GM18868 (cell line): Measurements from ENCODE around the gene RASSF5.
"Not testable (repeated sequence)": the region's sequence is repeated elsewhere in the genome, so short reads cannot be mapped to it uniquely, and the experiment has no call there.

Experiments
- ATAC-seq: cut with Tn5 transposase; IDR thresholded peaks from one replicate; pipeline ENCODE4 v1.9.1; 2021; ENCODE audit warnings: mild to moderate bottlenecking, moderate library complexity; ENCODE audit not compliant: unreplicated experiment

The RASSF5 gene

GRCh38 chr1:206476591-206476990, 30.7 kb upstream of the RASSF5 start:
- ATAC-seq = no peak

GRCh38 chr1:206477110-206477509, 30.2 kb upstream of the RASSF5 start:
- no peak for ATAC-seq

GRCh38 chr1:206477581-206478380, 29.6 kb upstream of the RASSF5 start:
- no peak for ATAC-seq

DNA sequence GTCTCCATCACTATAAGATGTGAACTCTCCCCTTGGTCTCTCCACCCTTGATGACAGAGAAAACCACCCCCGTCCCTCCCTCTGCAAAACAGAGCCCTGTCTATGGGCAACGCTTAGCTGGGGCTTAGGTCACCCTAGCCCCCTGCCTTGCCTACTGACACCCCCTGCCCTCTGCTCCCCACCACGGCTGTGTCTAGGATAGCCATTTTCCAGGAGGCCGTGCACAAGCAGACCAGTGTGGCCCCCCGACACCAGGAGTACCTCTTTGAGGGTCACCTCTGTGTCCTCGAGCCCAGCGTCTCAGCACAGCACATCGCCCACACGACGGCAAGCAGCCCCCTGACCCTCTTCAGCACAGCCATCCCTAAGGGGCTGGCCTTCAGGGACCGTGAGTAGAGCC, 28.6 kb upstream of the RASSF5 start:
- ATAC-seq = no peak

DNA sequence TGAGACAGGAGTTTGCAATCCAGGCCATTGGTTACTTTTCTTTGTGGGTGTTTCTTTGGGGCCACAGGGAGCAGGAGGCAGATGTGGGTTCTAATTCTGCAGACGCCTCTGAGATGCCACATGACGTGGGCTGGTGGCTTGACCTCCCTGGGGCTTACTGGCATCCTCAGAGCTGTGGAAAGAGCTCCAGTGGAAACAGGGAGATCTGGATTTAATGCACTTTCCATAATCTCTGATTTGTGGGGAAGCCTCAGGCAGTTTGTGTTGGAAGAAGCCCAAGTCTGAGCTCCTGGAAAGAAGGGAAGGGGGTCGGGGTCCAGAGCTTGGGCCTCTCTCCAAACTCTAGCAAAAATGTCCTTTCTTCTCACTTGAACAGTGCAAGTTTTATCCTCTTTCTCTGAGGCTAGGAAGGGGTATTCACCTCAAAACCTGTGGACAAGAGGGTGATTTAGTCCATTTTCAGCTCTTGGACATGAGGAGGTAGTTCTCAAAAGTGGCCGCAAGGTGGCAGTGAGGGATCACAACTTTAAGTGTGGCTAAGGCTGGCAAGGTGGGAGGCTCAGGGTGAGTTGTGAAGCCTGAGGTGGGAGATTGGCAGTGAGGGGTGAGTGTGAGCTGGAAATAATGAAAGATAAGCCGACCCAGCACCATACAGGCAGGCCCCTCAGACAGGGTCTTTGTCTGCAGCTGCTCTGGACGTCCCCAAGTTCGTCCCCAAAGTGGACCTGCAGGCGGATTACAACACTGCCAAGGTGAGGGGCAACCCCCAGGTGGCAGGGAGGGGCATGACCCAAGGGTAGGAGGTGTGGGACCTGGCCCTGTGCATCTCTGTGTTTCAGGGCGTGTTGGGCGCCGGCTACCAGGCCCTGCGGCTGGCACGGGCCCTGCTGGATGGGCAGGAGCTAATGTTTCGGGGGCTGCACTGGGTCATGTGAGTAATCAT, 27.9 kb upstream of the RASSF5 start:
- peak; percentile 51 for ATAC-seq

DNA sequence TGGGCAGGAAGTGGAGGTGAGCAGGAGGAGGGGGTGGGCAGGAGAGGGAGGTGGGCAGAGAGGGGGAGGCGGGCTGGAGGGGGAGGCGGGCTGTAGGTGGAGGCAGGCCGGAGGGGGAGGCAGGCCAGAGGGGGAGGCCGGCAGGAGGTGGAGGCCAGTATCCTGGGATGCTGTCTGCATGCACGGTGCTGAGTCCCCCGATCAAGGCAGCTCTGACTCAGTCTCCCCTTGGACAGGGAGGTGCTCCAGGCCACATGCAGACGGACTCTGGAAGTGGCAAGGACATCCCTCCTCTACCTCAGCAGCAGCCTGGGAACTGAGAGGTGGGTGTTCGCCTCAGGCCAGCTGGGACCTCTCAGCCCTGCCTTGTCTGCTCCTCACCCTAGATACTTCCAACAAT, 27.1 kb upstream of the RASSF5 start:
- no peak for ATAC-seq

DNA sequence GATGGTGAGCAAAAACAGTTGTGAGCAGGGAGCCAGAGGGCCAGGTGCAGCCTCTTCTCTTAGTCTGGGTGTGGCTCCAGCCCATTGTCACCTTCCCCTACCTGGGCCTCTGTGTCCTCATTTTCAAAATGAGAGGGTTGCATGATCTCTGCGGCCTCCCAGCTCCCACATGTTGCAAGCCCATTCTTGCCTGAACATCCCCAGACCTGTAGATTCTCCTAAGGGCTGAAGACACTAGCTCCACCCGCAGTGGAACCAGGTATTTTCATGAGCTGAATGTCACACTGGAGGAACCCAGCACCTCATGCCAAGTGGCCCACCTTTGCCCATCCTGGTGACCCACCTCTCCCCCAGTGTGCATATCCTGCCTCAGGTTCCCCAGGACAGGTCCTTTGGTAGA, 24.7 kb upstream of the RASSF5 start:
- ATAC-seq = no peak

DNA sequence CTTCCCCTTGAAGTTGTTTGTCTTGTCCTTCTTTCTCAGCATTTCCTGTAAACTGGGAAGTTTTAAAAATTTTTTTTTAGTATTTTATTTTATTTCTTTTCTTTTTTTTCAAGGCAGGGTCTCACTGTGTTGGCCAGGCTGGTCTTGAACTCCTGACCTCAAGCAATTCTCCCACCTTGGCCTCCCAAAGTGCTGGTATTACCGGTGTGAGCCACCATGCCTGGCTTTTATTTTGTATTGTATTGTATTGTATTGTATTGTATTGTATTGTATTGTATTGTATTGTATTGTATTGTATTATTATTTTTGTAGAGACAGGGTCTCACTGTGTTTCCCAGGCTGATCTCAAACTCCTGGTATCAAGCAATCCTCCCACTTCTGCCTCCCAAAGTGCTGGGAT, 23.5 kb upstream of the RASSF5 start:
- not testable (repeated sequence) for ATAC-seq

GRCh38 chr1:206484901-206485300, 22.4 kb upstream of the RASSF5 start:
- ATAC-seq = no peak

DNA sequence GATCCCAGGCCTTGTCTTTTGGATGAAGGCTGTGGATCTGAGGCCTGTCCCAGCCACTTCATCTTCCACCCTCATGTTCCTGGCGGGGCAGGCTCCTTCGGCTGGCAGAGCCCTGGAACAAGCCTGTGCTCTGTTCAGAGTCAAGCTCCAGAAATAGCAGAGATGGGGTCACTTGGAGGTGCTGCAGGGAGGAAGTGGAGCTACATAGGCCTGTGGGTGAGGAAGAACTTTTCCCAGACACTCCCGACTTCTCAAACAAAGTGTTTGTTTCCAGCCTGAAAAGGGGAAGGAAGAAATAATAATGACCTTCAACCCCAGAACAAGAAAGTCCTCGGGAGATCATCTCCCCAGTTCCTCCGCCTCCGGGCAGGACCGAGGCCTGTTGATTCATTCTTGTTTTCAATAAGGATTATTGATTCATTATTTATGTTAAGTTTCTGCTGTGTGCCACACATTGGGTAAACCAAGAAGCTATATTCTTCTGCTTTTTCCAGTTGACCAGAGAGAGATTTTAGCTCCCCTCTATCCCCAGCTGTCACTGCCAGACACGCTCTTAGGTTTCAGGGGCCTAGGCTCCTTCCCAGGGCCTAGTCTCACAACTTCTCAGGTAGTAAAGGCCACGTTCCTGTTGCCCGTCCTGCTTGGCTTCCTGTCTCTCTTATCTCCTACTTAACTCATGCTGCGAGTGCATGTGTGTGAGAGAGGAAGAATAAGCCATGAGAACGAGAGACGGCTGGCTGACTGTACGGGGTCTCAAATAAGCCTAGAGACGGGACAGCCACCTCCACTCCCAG, 20.1 kb upstream of the RASSF5 start:
- ATAC-seq = no peak

GRCh38 chr1:206487970-206488369, 19.4 kb upstream of the RASSF5 start:
- no peak for ATAC-seq

DNA sequence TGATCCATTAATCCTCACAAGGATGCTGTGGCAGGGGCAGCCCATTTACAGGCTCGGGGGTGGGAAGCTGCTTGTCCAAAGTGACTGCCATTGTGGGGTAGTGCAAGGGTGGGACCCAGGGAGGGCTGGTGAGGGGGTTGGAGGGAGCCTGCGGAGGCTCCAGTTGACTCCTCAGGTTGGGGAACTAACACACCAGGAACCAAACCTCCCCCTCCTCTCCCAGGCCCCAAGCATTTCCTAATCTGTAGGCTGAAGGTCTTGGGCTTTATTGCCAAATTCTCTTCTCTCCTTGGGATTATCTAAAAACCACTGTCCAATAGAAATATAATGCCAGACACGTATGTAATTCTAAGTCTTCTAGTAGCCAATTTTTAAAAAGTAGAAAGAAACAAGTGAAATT, 18.9 kb upstream of the RASSF5 start:
- no peak for ATAC-seq

DNA sequence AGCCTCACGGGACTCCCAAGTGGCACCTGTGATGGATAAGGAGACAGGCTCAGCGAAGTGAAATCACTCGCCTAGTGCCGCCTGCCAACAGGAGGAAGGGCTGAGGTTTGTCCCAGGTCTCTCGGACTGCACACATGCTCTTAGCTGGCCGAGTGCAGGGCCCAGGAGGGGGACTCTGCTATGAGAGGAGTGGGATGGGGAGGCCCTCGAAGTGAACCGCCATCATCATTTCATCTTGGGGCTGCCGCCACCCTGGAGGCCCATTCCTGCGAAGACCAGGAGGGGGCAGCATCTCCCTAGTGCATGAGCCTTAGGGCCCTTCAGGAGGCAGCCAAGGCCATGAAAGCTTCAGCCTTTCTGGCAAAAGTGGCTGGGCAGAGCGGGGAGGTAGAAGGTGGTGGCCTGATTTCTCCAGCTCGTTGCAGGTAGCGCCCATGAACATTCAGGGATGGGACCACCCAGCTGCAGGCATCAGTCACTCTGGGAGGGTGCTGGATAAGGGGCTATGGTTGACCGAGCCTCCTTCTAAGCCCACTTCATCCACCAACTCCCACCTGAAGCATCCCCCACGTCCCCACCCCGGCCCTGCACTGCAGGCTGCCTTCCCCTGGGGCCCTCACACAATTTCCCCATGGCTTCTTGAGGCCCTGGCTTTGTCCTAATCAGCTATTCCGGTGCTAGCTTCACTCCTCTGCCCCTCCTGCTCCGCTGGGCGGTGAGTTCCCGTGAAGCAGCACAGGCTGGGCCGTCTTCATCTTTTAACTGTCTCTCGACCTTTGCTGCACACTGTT, 17.2 kb upstream of the RASSF5 start:
- no peak for ATAC-seq

DNA sequence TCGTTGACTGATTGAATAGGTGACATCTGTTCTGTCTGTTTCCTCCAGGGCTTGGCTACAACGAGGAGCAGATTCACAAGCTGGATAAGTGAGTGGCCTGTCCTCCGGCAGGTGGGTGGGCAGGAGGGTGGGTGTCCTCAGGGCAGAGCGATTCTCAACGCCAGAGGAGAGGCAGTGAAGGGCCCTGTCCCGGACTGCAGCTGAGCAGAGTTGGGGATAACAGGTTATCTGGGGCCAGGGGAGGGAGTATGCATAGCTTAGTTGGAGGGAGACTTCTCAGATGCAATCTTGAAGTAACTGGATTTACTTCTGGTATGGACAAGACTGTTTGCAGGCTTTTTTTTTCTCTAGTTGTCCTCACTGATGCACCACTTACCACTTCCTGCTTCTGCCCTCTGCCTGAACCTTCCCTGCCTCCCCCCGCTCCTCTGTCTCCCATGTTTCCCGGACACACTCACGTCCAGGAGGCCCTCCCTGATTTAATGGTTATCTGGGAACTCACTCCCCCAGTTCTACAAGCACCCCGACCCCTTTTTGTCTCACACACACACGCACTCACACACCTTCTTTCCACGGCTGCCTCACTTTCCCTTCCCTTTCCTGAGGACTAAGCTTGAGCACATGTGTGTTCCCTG, 16.4 kb upstream of the RASSF5 start:
- no peak for ATAC-seq

DNA sequence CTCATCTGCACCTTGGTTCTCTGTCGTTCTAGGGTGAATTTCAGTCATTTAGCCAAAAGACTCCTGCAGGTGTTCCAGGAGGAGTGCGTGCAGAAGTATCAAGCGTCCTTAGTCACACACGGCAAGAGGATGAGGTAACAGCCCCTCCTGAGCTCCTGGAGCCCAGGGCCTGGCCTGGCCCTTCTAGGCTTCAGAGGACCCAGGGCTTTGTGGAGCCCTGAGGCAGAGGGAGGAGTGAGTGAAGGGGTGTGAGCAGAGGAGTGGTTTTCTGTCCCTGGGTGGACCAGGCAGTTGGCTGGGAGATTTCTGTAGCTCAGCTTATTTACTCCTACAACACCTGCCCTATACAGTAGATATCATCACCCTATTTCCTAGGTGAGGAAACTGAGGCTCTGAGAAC, 15.7 kb upstream of the RASSF5 start:
- ATAC-seq = no peak

- no peak for ATAC-seq
These were observed 14.7 kb upstream of the RASSF5 start for GRCh38 chr1:206492589-206492988.

DNA sequence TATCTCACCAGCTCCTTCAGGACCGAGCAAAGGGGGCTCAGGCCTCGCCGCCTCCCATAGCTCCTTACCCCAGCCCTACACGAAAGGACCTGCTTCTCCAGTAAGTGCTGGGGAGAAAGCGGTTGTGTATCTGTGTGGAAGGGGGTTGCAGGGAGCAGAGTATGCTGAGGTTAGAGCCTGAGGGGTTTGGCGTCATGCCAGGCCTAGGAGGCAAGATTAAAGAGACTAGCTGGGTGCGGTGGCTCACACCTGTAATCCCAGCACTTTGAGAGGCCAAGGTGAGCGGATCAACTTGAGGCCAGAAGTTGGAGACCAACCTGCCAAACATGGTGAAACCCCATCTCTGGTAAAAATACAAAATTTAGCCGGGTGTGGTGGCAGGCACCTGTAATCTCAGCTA, 14.1 kb upstream of the RASSF5 start:
- ATAC-seq = no peak

GRCh38 chr1:206495011-206495461, 12.3 kb upstream of the RASSF5 start:
- ATAC-seq = no peak

- ATAC-seq = no peak
These were observed 11.8 kb upstream of the RASSF5 start for GRCh38 chr1:206495493-206496046.
